Hepatocyte (in vitro differentiated cells): Measurements from ENCODE around the gene REG3A.

Source experiments
- EZH2 ChIP-seq: fragments of 200-600 bp; sonication (generic); IDR thresholded peaks from 2 replicates; pipeline ENCODE4 v1.6.1; 2016; ENCODE audit warnings: antibody characterized with exemption, mild to moderate bottlenecking, borderline replicate concordance
- EZH2phosphoT487 ChIP-seq: fragments of 200-600 bp; sonication (generic); IDR thresholded peaks from one replicate; pipeline ENCODE4 v1.6.1; 2018; ENCODE audit warnings: antibody characterized with exemption, mild to moderate bottlenecking, low read depth, moderate library complexity; ENCODE audit not compliant: unreplicated experiment, severe bottlenecking
- TF ChIP-seq, protein P1 (sequence below): fragments of 200-600 bp; sonication (generic); IDR thresholded peaks from 2 replicates; pipeline ENCODE4 v1.5.1; 2016; ENCODE audit warnings: antibody characterized with exemption, mild to moderate bottlenecking; ENCODE audit not compliant: poor library complexity

DNA sequence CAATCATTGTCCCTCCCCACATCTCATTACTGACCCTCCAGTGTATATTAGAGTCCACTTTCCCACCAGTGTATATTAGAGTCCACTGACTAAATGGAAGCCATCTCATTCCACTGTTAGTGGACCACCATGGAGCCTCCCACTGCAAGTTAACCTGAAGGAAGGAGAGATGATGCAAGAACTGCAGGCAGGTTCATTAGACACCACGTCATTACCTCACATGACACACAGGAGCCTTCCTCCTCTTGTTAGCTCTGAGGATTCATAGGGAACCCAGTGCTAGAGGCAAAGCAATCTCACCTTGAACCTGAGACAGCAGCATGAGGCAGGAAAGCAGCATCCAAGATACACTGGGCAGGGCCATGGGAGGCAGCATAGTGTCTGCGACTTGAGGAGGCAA lies 523 bp downstream of the REG3A start:
- TF ChIP-seq, protein P1, sequence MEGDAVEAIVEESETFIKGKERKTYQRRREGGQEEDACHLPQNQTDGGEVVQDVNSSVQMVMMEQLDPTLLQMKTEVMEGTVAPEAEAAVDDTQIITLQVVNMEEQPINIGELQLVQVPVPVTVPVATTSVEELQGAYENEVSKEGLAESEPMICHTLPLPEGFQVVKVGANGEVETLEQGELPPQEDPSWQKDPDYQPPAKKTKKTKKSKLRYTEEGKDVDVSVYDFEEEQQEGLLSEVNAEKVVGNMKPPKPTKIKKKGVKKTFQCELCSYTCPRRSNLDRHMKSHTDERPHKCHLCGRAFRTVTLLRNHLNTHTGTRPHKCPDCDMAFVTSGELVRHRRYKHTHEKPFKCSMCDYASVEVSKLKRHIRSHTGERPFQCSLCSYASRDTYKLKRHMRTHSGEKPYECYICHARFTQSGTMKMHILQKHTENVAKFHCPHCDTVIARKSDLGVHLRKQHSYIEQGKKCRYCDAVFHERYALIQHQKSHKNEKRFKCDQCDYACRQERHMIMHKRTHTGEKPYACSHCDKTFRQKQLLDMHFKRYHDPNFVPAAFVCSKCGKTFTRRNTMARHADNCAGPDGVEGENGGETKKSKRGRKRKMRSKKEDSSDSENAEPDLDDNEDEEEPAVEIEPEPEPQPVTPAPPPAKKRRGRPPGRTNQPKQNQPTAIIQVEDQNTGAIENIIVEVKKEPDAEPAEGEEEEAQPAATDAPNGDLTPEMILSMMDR, result no peak
- TF ChIP-seq EZH2 (no peak), EZH2phosphoT487 (no peak)
